GM23248 (cell line): Measurements from ENCODE around the gene GRIK3. TPM values are rescaled to one million over a fixed set of nuclear protein-coding genes. Genes with fewer than 3 reads are reported as not detected.

ENCODE experiments used
- DNase-seq: peaks from one replicate; pipeline ENCODE4 v3.0.0-alpha.2; 2015
- H2AFZ ChIP-seq: fragments of 200-600 bp; sonication (generic); 2 replicates; pipeline ENCODE4 v1.6.1; 2016; ENCODE audit warnings: antibody characterized with exemption
- H3F3A ChIP-seq: fragments of 200-600 bp; sonication (generic); 2 replicates; pipeline ENCODE4 v1.6.1; 2016; ENCODE audit warnings: mild to moderate bottlenecking, antibody characterized with exemption, mixed run types; ENCODE audit not compliant: insufficient read depth
- H3K27ac ChIP-seq: fragments of 200-600 bp; sonication (generic); 2 replicates; pipeline ENCODE4 v1.5.1; 2016; ENCODE audit warnings: mild to moderate bottlenecking
- H3K27me3 ChIP-seq: fragments of 200-600 bp; sonication (generic); replicated peaks from 2 replicates; pipeline ENCODE4 v1.6.1; 2016; ENCODE audit warnings: mild to moderate bottlenecking; ENCODE audit not compliant: insufficient read depth
- H3K36me3 ChIP-seq: fragments of 200-600 bp; sonication (generic); 2 replicates; pipeline ENCODE4 v1.6.1; 2016; ENCODE audit warnings: low read depth, mild to moderate bottlenecking
- H3K4me1 ChIP-seq: fragments of 200-600 bp; sonication (generic); 2 replicates; pipeline ENCODE4 v1.6.1; 2016; ENCODE audit warnings: mild to moderate bottlenecking; ENCODE audit not compliant: insufficient read depth
- H3K4me2 ChIP-seq: fragments of 200-600 bp; sonication (generic); one replicate; pipeline ENCODE4 v1.6.1; 2016; ENCODE audit warnings: mild to moderate bottlenecking; ENCODE audit not compliant: unreplicated experiment
- H3K4me3 ChIP-seq: fragments of 200-600 bp; sonication (generic); 2 replicates; pipeline ENCODE4 v1.5.1; 2016; ENCODE audit warnings: mild to moderate bottlenecking
- H3K79me2 ChIP-seq: fragments of 200-600 bp; sonication (generic); 2 replicates; pipeline ENCODE4 v1.6.1; 2016; ENCODE audit warnings: mild to moderate bottlenecking; ENCODE audit not compliant: insufficient read depth
- H3K9ac ChIP-seq: fragments of 200-600 bp; sonication (generic); 2 replicates; pipeline ENCODE4 v1.6.1; 2016; ENCODE audit warnings: mild to moderate bottlenecking
- H3K9me2 ChIP-seq: fragments of 200-600 bp; sonication (generic); 2 replicates; pipeline ENCODE4 v1.6.1; 2016; ENCODE audit warnings: mixed run types, mild to moderate bottlenecking, moderate library complexity; ENCODE audit not compliant: insufficient read depth
- H3K9me3 ChIP-seq: fragments of 200-600 bp; sonication (generic); one replicate; pipeline ENCODE4 v1.6.1; 2017; ENCODE audit warnings: low read depth
- H4K20me1 ChIP-seq: fragments of 200-600 bp; sonication (generic); 2 replicates; pipeline ENCODE4 v1.6.0; 2016; ENCODE audit not compliant: insufficient read depth
- EZH2 ChIP-seq: fragments of 200-600 bp; sonication (generic); IDR thresholded peaks from 2 replicates; pipeline ENCODE4 v1.6.1; 2018; ENCODE audit warnings: antibody characterized with exemption, mild to moderate bottlenecking; ENCODE audit not compliant: insufficient read depth, poor library complexity, severe bottlenecking
- EZH2phosphoT487 ChIP-seq: fragments of 200-600 bp; sonication (generic); IDR thresholded peaks from 2 replicates; pipeline ENCODE4 v1.6.1; 2018; ENCODE audit warnings: antibody characterized with exemption, moderate library complexity, mild to moderate bottlenecking, low read depth; ENCODE audit not compliant: insufficient read depth
- WGBS, 2 experiments: methylation state at CpG; one replicate each; pipeline ENCODE4 v1.1.6; 2015 to 2017; ENCODE audit warnings: low lambda C conversion rate in 2 of 2, low coverage in 1 of 2; ENCODE audit errors: missing lambda C conversion rate in 2 of 2; 5-methylcytosine and 5-hydroxymethylcytosine counted together
- in situ Hi-C: fragments of 300-500 bp; cut with MboI; formaldehyde crosslinking; loops from 2 replicates; pipeline ENCODE4 v1.15.0; 2020
- polyA plus RNA-seq: library from polyadenylated mRNA; unstranded; fragments of >200 nt; fragmentation: Nextera tagmentation; extraction: Ambion mirVana; gene quantifications from 2 replicates; pipeline ENCODE4 v1.2.1, GENCODE V29; 2016
- total RNA-seq: library from RNA; depleted of rRNA; stranded (reverse); fragments of >200 nt; shearing (Covaris generic); gene quantifications from 2 replicates; pipeline ENCODE4 v1.2.3, GENCODE V29; 2014

GRIK3 gene
- total and polyA plus RNA-seq, 2 experiments from 2014 or later: not detected

DNA sequence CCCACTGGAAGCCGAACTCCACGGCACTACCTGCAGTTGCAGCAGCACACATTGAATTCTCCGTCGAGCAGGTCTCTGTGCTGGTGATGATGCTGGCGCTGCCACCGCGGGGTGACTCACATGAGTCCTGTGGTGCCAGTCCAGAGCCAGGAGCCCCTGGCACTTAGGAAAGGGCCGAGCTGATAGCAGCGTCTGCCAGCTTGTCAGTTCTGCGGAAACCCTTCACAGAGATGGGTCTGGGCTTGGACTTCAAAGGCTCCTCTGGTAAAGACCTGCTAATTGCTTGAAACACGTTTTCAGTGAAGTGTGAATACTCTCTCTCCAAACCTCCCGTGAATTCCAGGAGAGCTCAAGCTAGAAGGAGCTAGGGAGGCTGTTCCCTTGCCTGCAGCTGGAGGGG is 92.2 kb downstream of the GRIK3 start:
- Histone ChIP-seq H3K4me2 (no peak overlapping the region), H2AFZ (no peak overlapping the region), H3K27me3 (no peaks in the 10 kb centered on the region), H3K9me3 (no peaks in the 10 kb centered on the region), H3K79me2 (no peaks in the 10 kb centered on the region), H4K20me1 (no peaks in the 10 kb centered on the region), H3K4me3 (no peak overlapping the region), H3K36me3 (no peaks in the 10 kb centered on the region), H3K9me2 (no peaks in the 10 kb centered on the region), H3F3A (no peaks in the 10 kb centered on the region), H3K27ac (no peak overlapping the region), H3K4me1 (no peaks in the 10 kb centered on the region), H3K9ac (no peak overlapping the region)
- TF ChIP-seq EZH2phosphoT487: no peak
- TF ChIP-seq EZH2: no peak
- 13 to 30% methylated on average over 9 to 12 of the region's 12 CpGs for WGBS, 2 experiments
- DNase-seq: no peak
- in situ Hi-C loops: no loop called here

DNA sequence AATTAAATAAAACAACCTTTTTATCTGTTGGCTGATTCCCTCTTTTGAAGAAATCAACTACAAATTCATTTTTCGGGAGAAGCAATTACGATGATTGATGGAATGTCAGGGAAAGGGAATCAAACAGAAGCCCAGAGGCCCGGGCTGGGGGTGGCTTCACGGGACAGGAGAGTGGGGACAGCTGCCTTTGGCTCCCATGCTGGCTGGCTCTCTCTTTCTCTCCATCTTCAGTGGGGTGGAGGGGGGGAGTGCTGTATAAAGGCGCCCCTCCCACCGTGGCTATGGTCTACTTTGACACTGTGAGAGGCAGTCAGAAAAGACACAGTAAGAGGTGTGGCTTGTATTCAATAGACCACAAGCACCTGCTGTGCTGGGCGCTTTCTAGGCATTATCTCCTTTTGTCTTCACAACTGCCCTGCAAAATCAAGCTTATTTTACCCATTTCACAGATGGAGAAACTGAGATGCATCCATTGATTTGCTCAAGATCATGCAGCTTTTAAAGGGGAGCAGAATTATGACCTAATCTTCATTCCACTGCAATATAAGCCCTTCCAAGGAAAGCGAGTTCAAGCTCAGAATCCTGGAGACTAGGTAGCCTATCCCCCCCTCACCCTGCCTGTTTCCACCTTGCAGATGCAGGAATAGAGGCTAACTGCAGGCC is 92.9 kb downstream of the GRIK3 start:
- Histone ChIP-seq H3K36me3 (no peaks in the 10 kb centered on the region), H3K4me3 (no peak overlapping the region), H3K9me2 (no peaks in the 10 kb centered on the region), H4K20me1 (no peaks in the 10 kb centered on the region), H3K27me3 (no peaks in the 10 kb centered on the region), H3K9ac (no peak overlapping the region), H3F3A (no peaks in the 10 kb centered on the region), H3K4me1 (no peaks in the 10 kb centered on the region), H3K9me3 (no peaks in the 10 kb centered on the region), H3K4me2 (no peak overlapping the region), H3K27ac (no peak overlapping the region), H2AFZ (no peak overlapping the region), H3K79me2 (no peaks in the 10 kb centered on the region)
- 3 to 5% methylated on average over 8 of the region's 8 CpGs for WGBS, 2 experiments
- no peak for DNase-seq
- in situ Hi-C loops: no loop called here
- no peak for TF ChIP-seq EZH2phosphoT487
- TF ChIP-seq EZH2: no peak

DNA sequence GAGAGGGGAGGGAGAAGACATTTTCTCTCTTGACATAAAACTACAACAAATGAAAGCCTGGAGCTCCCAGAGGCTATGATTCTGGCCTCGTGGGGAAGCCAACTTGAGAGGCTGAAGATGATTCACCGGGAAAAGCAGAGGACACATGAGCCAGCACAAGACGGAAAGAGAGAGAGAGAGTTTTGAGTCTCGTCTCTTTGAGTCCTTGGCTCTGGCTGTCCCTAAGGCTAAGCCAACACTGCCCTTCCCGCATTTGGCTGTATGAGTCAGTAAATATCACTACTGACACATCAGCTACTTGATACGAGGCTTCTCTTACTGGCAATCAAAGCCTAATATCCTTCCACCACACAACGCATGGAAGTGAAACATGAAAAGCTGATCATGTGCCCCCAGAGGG is 95.5 kb downstream of the GRIK3 start:
- Histone ChIP-seq H3K27me3 (no peaks in the 10 kb centered on the region), H3K27ac (no peak overlapping the region), H3K9ac (no peak overlapping the region), H4K20me1 (no peaks in the 10 kb centered on the region), H3K4me3 (no peak overlapping the region), H3K4me2 (no peak overlapping the region), H3K9me3 (no peaks in the 10 kb centered on the region), H2AFZ (no peak overlapping the region), H3K9me2 (no peaks in the 10 kb centered on the region), H3K79me2 (no peaks in the 10 kb centered on the region), H3K36me3 (no peaks in the 10 kb centered on the region), H3K4me1 (no peaks in the 10 kb centered on the region), H3F3A (no peaks in the 10 kb centered on the region)
- 2 to 6% methylated on average over 7 of the region's 7 CpGs for WGBS, 2 experiments
- DNase-seq: peak; percentile 1
- in situ Hi-C loops: no loop called here
- TF ChIP-seq EZH2: no peak
- no peak for TF ChIP-seq EZH2phosphoT487

DNA sequence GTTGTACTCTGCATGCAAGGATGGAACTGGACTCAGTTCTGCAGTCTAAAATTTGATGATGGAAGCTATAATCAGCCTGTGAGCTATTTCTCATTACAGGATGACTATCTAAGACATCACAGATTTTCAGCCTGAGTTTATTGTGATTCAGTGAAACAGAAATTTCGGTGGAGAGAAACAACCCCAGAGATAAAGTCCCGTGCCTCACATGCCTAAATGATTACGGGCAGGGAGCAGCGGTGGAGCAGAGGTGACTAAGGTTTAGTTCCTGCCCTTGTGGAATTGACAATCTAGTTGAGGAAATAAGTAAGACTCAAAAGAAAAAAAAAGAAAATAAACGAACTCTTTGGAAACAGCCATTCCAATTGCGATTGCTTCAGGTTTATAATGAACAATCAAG is 96.9 kb downstream of the GRIK3 start:
- 19 to 23% methylated on average over 6 of the region's 6 CpGs for WGBS, 2 experiments

DNA sequence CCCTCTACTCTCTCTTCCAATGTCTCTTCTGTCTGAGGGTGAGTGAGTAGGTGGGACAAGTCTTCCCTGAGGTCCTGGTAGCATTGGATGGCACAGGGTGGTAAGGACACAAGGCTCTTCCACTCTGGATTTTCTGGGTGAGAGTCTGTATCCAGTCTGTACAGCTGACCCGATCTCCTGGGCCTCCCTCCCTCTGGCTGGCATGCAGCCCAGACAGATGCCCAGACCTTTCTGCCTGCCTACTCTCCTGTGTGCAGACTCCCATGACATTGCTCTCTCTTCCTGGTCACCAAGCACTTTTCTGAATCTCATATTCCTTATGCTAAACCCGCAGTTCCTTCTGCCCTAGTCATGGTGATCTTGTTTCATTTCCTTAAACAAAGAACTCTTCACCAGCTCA is 100.3 kb downstream of the GRIK3 start:
- no peaks in the 10 kb centered on the region for H3K79me2 ChIP-seq
- no peaks in the 10 kb centered on the region for H3F3A ChIP-seq
- no peaks in the 10 kb centered on the region for H3K27me3 ChIP-seq
- 5 to 11% methylated on average over 2 of the region's 2 CpGs for WGBS, 2 experiments
- H3K27ac ChIP-seq: no peak overlapping the region
- no peak overlapping the region for H2AFZ ChIP-seq
- TF ChIP-seq EZH2: no peak
- no peak for TF ChIP-seq EZH2phosphoT487
- in situ Hi-C loops: no loop called here
- no peaks in the 10 kb centered on the region for H3K9me2 ChIP-seq
- H3K4me1 ChIP-seq: no peaks in the 10 kb centered on the region
- no peaks in the 10 kb centered on the region for H3K9me3 ChIP-seq
- H3K4me2 ChIP-seq: no peak overlapping the region
- no peak for DNase-seq
- H3K4me3 ChIP-seq: no peak overlapping the region
- H4K20me1 ChIP-seq: no peaks in the 10 kb centered on the region
- H3K36me3 ChIP-seq: no peaks in the 10 kb centered on the region
- H3K9ac ChIP-seq: no peak overlapping the region

More for the DNA sequence above, 96.9 kb downstream of the GRIK3 start:
- no peak for TF ChIP-seq EZH2phosphoT487
- no peak for DNase-seq
- Histone ChIP-seq H3K9me3 (no peaks in the 10 kb centered on the region), H3K27me3 (no peaks in the 10 kb centered on the region), H3K4me3 (no peak overlapping the region), H3K27ac (no peak overlapping the region), H3K4me2 (no peak overlapping the region), H3K36me3 (no peaks in the 10 kb centered on the region), H3K9me2 (no peaks in the 10 kb centered on the region), H3K79me2 (no peaks in the 10 kb centered on the region), H3K9ac (no peak overlapping the region), H4K20me1 (no peaks in the 10 kb centered on the region), H3F3A (no peaks in the 10 kb centered on the region), H3K4me1 (no peaks in the 10 kb centered on the region), H2AFZ (no peak overlapping the region)
- in situ Hi-C loops: no loop called here
